B cell (primary cell): ENCODE measurements around the gene TBXAS1.

ENCODE experiments used
- EZH2 ChIP-seq: IDR thresholded peaks from 2 replicates; pipeline ENCODE4 v1.6.1; 2012; ENCODE audit warnings: borderline replicate concordance, low read depth, mild to moderate bottlenecking, moderate library complexity, low read length; ENCODE audit not compliant: insufficient read depth, poor library complexity, severe bottlenecking
- TF ChIP-seq, protein P1 (sequence below): fragments of 200-600 bp; IDR thresholded peaks from one replicate; pipeline ENCODE4 v1.8.0; 2022; ENCODE audit warnings: antibody characterized with exemption, mild to moderate bottlenecking

DNA sequence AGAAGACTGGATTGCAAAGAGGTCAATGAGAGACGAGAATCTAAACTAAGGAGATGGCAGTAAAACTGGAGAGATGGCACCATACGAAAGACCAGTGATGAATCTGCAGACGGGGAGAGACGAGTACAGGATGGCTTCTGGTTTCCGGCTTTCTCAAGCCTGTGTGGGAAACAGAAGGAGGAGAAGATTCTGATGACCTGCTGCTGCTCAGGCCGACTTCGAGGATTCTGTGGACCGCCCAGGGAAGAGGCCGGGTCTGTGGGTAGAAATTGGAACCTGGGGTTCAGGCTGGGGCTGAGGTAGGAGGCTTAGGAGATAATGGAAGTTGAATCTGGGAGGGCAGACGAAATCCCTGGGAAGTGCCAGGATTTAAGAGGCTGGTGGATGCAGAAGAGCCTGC lies 185.1 kb downstream of the TBXAS1 start:
- TF ChIP-seq EZH2: no peak
- TF ChIP-seq, protein P1, sequence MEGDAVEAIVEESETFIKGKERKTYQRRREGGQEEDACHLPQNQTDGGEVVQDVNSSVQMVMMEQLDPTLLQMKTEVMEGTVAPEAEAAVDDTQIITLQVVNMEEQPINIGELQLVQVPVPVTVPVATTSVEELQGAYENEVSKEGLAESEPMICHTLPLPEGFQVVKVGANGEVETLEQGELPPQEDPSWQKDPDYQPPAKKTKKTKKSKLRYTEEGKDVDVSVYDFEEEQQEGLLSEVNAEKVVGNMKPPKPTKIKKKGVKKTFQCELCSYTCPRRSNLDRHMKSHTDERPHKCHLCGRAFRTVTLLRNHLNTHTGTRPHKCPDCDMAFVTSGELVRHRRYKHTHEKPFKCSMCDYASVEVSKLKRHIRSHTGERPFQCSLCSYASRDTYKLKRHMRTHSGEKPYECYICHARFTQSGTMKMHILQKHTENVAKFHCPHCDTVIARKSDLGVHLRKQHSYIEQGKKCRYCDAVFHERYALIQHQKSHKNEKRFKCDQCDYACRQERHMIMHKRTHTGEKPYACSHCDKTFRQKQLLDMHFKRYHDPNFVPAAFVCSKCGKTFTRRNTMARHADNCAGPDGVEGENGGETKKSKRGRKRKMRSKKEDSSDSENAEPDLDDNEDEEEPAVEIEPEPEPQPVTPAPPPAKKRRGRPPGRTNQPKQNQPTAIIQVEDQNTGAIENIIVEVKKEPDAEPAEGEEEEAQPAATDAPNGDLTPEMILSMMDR: no peak
